Suprapubic skin (tissue), 3 donors: Measurements from ENCODE around the gene ZCCHC2.

ENCODE experiments used
- CTCF ChIP-seq, 2 donors: fragments of 200-600 bp in 1 of 2; fragments of 450-650 bp in 1 of 2; sonication (generic) in 1 of 2; IDR thresholded peaks; one replicate each; pipeline ENCODE4 v1.5.1; 2016 to 2019; ENCODE audit warnings: antibody characterized with exemption in 2 of 2, mild to moderate bottlenecking in 1 of 2, moderate library complexity in 1 of 2
- EP300 ChIP-seq: sonication (generic); formaldehyde crosslinking; IDR thresholded peaks from one replicate; pipeline ENCODE4 v1.6.1; 2017; ENCODE audit warnings: antibody characterized with exemption
- POLR2A ChIP-seq, 2 donors: fragments of 450-650 bp; IDR thresholded peaks; one replicate each; pipeline ENCODE4 v1.6.1; 2017; ENCODE audit warnings: antibody characterized with exemption in 2 of 2, mild to moderate bottlenecking in 2 of 2, moderate library complexity in 2 of 2

GRCh38 chr18:62514570-62514969 is 8.3 kb upstream of the ZCCHC2 start:
- no peak for TF ChIP-seq CTCF (IDR thresholded peaks at IDR 0.05)
- TF ChIP-seq EP300, result no peak
- no peak for TF ChIP-seq POLR2A (IDR thresholded peaks at IDR 0.05)
